Left kidney (tissue), 8 donors: ENCODE data around the gene TCF23. TPM values are rescaled to one million over a fixed set of nuclear protein-coding genes. Genes with fewer than 3 reads are reported as not detected.
"Not testable (repeated sequence)": the region's sequence is repeated elsewhere in the genome, so short reads cannot be mapped to it uniquely, and the experiment has no call there.

Experiments used
- DNase-seq: peaks from one replicate; pipeline ENCODE4 v3.0.0-alpha.2; 2013
- long read RNA-seq, 8 donors: transcript quantifications; one replicate each; lab custom pipeline, GENCODE V29; 2026
- polyA plus RNA-seq: library from polyadenylated mRNA; unstranded; fragments of 120-200 nt; gene quantifications from one replicate; pipeline ENCODE4 v1.2.1, GENCODE V29; 2013; ENCODE audit not compliant: insufficient read length

Gene TCF23
- 0.50 TPM for polyA plus RNA-seq
- long read RNA-seq, donor 1, result 0 reads
- long read RNA-seq, donor 2, result 0 reads
- long read RNA-seq, donor 3, result 0 reads
- long read RNA-seq, donor 4, result 0 reads
- long read RNA-seq, donor 5, result 0 reads
- long read RNA-seq, donor 6, result 0 reads
- long read RNA-seq, donor 7, result 0 reads
- long read RNA-seq, donor 8, result 0 reads

DNA sequence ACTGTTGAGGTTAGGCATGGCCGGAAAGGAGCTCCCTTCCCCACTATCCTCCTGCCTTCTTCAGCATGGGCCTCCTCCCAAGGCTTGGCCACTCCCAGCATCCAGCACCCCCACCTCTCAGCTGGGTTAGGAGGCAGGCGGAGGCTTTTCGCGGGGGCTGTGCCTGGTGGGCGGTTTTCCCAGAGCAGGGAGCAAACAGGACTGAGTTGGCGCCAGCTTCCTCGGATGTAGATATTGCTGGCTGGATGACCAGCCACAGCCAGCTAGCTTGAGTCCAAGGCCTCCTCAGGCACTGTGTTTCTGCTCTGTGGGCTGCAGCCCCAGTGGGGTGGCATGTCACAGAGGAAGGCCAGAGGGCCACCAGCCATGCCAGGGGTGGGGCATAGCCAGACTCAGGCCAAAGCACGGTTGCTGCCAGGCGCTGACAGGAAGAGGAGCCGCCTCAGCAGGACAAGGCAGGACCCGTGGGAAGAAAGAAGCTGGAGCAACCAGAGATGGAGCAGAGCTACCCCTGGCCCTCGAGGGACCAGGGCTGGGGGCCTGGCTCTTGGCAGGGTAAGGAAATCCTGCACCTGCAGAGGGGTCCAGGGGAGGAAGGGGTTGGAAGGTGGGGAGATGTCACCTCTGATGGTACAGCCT is at the start of gene TCF23:
Gene TCF23, plus strand, starts transcription at position 204 of the 639 bp plus-strand sequence. Its CDS starts 130 bp downstream, at position 334.
- peak; percentile 63 for DNase-seq

- no peak for DNase-seq
Observed at GRCh38 chr2:27099334-27099955, 49.4 kb upstream of the TCF23 start.

GRCh38 chr2:27100036-27100435 is 48.8 kb upstream of the TCF23 start:
- no peak for DNase-seq

DNA sequence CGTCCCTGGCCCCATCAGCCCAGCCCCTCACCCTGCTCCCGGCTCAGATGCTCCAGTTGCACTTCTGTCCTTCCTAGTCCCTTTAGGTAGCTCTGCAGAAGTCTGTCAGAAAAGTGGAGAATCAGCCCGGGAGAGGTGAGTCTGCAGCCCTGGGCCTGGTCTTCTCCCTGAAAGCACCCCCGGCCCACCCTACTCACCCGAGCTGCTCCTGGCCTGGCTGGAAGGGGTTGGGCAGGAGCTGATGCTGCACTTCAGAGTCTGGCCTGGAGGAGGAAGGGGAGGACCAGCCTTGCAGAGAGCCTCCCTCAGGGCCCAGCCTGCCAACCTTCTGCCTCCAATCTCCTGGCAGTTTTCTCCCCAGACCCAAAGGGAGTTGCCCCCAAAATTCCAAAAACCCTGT is 46.5 kb upstream of the TCF23 start:
- DNase-seq, result no peak

DNA sequence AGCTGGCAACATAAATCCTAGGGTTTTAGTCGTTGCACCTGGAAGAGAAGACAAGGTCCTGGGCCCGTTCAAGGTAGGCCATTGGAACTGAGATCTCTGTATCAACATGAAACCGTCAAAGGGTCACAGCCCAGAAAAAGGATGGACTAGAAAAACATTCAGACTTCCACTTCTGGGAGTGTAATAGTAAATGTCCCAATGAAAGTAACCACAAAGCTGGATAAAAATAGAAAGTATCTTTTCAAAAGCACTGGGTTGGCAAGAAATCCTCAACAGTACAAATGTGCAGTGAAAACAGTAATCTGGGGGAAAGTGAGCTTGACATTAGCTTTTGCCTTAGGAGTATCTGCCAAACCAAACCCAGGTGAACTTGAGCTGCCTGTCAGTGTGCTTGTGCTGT is 42.8 kb upstream of the TCF23 start:
- DNase-seq, result no peak

DNA sequence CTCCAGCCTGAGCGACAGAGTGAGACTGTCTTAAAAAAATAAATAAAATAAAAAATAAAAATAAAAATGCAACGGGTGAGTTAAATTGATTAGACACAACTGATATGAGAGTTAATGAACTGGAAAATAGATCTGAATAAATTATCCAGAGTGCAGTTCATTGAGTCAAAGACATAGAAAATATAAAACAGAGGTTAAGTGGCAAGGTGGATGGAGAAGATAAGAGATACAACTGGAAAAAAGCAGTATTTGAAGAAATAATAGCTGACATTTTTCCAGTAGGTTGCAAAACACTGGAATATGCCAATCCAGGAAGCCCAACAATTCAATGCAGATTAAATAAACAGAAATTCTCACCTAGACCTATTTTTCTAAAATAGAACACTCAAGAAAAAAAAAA is 40.6 kb upstream of the TCF23 start:
- no peak for DNase-seq

DNA sequence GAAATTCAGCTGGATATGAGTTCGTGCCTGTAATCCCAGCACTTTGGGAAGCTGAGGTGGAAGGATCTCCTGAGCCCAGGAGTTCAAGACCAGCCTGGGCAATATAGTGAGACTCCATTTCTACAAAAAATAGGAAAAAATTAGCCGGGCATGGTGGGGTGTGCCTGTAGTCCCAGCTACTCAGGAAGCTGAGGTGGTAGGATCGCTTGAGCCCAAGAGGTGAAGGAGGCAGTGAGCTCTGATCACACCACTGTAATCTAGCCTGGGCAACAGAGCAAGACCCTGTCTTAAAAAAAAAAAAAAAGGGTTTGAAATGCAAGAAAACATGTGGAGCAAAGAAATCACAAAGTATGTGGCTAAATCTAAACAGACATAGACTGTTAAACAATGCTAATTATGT is 39.7 kb upstream of the TCF23 start:
- no peak for DNase-seq

DNA sequence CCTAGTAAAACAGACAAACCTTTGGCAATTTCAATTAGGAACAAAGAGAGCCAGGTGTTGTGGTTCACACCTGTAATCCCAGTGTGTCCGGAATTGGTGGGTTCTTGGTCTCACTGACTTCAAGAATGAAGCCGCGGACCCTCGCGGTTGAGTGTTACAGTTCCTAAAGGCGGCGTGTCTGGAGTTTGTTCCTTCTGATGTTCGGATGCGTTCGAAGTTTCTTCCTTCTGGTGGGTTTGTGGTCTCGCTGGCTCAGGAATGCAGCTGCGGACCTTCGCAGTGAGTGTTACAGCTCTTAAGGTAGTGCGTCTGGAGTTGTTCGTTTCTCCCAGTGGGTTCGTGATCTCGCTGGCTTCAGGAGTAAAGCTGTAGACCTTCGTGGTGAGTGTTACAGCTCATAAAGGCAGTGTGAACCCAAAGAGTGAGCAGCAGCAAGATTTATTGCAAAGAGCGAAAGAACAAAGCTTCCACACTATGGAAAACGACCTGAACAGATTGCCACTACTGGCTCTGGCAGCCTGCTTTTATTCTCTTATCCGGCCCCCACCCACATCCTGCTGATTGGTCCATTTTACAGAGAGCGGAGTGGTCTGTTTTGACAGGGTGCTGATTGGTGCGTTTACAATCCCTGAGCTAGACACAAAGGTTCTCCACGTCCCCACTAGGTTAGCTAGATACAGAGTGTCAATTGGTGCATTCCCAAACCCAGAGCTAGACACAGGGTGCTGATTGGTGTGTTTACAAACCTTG is 38.0 kb upstream of the TCF23 start:
- not testable (repeated sequence) for DNase-seq

- DNase-seq, result not testable (repeated sequence)
Observed at GRCh38 chr2:27111392-27112078, 37.3 kb upstream of the TCF23 start.

- no peak for DNase-seq
Observed at GRCh38 chr2:27115519-27115918, 33.3 kb upstream of the TCF23 start.

DNA sequence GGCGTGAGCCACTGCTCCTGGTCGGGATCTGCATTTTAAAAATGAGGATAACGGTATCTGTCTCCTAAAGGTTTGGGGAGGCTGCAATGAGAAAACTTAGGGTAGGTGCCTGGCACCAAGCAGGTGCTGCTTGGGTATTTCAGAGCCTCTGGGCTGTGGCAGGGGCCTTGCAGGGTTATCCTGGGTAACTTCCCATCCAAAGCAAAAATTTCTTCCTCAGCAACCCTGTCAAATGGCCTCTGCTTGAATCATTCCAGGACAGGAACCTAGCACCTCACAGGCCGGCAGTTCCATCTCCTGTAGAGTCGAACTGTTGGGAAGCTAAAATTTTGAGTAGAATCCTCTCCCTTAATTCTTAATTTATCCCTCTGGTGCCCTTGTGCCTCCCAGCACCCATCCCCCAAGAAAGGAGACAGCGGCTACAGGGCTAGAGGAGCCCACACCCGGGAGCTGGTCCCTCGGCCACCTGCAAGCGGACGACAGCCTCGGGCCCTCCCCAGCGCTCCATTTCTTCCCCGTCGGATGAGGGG is 30.7 kb upstream of the TCF23 start:
- no peak for DNase-seq

DNA sequence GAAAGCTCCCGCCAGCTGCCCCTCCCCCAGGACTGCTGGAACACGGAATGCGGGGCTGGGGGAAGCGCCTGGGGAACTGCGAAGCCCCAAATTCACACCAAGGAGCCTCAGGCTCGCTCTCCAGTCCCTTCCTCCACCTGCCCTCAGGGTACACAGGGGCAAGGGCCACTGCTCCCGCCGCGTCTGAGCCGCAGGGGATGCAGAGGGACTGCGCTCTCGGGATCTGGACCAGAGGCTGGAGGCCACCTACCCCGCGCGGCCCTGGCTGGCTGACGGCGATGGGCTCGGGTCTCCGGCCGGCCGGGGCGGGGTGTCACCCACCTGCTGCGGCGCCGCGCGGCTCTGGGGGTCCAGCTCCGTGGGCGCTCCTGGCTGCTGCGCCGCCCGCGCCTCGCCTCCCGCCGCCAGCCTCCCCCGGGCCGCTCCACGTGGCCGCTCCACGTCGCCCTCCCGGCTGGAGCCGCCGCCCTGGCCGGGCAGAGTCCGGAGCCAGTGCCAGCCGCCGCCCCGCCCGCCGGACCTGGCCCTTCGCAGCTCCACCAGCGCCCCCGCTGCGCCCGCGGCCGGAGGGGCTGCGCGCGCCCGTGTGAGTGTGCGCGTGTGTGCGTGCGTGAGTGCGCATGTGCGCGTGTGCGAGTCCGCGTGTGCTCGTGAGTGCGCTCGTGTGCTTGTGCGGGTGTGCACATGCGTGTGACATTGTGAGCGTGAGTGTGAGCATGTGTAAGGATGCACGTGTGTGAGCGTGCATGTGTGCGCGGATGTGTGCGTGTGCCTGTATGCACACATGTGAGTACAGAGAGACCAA is 30.1 kb upstream of the TCF23 start, which contains the start of gene CGREF1:
Gene CGREF1, minus strand, starts transcription at position 604 of the 805 bp plus-strand sequence. CDS start 14,762 bp downstream, outside the sequence.
- DNase-seq, result no peak

- DNase-seq, result not testable (repeated sequence)
Observed at GRCh38 chr2:27119330-27119670, 29.5 kb upstream of the TCF23 start.

GRCh38 chr2:27121906-27122305 is 26.9 kb upstream of the TCF23 start:
- DNase-seq, result no peak

DNA sequence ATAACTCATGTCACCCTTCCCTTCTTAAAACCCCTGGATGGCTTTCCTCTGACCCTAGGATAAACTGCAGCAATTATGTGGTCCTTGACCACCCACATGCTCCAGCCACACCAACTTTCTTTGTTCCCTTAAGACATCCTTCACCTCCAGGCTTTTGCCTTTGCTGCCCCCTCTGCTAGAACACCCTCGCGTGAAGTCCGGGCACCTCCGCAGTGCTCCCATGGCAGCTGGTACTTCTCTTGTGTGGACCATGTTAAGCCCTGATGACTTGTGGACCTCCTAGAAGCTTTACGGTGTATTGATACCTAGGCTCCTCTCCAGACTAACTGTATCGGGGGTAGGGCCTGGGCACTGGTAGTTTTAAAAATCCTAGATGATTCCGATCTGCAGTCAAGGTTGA is 26.0 kb upstream of the TCF23 start:
- DNase-seq, result no peak

GRCh38 chr2:27123302-27124150 is 25.3 kb upstream of the TCF23 start, which contains the start of gene ABHD1:
TSS of gene ABHD1 (plus strand) at chr2:27123815. CDS start at chr2:27123949, 134 bp downstream.
- DNase-seq, result peak; percentile 25

DNA sequence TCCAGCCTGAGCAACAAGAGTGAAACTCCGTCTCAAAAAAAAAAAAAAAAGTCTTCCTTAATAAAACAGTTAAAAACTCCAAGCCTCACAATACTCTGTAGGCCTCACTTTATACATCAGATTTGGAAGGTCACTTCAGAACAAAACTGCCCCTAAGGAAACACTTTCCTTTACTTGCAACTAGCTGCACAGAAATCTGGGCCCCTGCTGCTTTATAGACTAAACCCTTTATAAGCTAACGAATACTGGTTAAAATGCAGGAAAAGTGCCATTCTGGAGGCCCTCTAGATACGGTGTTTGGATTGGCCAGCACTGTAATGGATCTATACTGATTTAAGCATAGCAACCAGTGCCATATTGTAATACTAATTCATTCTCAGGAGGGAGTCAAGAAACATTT is 23.7 kb upstream of the TCF23 start:
- no peak for DNase-seq

GRCh38 chr2:27126252-27126710 is 22.5 kb upstream of the TCF23 start:
- no peak for DNase-seq

GRCh38 chr2:27127883-27128667 is 20.7 kb upstream of the TCF23 start:
- no peak for DNase-seq
